Measurements from ENCODE around the gene AIMP2. TPM values are rescaled to one million over a fixed set of nuclear protein-coding genes. Genes with fewer than 3 reads are reported as not detected.
A peak's percentile ranks its signal among the peaks of the same experiment; 100 is the strongest.
"Not testable (repeated sequence)": the region's sequence is repeated elsewhere in the genome, so short reads cannot be mapped to it uniquely, and the experiment has no call there.

AIMP2 gene
- total and polyA plus RNA-seq, 2 experiments from 2014 or later, result 74.6 to 78.1 TPM

DNA sequence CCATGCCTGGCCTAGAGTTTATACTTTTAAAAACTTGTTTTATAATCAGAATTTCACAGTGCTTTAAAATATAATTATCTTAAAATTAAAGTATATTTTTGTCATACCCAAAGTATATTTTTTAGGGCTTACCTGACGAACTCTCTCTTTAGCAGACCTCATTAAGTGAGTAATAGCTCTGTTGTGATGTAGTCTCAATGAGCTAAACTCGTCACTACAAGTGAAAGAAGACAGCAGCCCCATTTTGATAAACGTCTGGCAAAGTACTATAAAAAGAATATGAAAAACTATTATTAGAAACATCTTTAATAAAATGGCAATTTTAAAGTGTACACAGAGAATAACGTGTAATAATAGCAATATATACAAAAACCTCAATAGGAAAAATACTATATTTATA is 40.7 kb downstream of the AIMP2 start:
- in situ Hi-C loops (cut with MboI), result no loop called here
- Histone ChIP-seq H3K4me1 (ENCODE audit: insufficient read depth) (no peaks in the 10 kb centered on the region), H3K27me3 (replicated peaks; ENCODE audit: insufficient read depth) (no peaks in the 10 kb centered on the region), H3K27ac (no peak overlapping the region), H3K9me3 (ENCODE audit: low read depth) (no peaks in the 10 kb centered on the region), H3K9me2 (ENCODE audit: insufficient read depth) (no peaks in the 10 kb centered on the region), H2AFZ (no peak overlapping the region), H3F3A (ENCODE audit: insufficient read depth) (no peaks in the 10 kb centered on the region), H4K20me1 (ENCODE audit: insufficient read depth) (no peaks in the 10 kb centered on the region), H3K36me3 (ENCODE audit: low read depth) (peaks cover 58% of the 10 kb centered on the region), H3K9ac (no peak overlapping the region), H3K4me3 (no peak overlapping the region), H3K4me2 (ENCODE audit: unreplicated experiment) (no peak overlapping the region), H3K79me2 (ENCODE audit: insufficient read depth) (peaks cover 61% of the 10 kb centered on the region)
- WGBS, 2 experiments (ENCODE audit: low coverage in 1 of 2, low lambda C conversion rate in 2 of 2, missing lambda C conversion rate in 2 of 2), result 77 to 78% methylated on average over 4 of the region's 4 CpGs
- DNase-seq, result no peak
- no peak for TF ChIP-seq EZH2phosphoT487 (IDR thresholded peaks at IDR 0.05; ENCODE audit: insufficient read depth, low read depth)
- no peak for TF ChIP-seq EZH2 (IDR thresholded peaks at IDR 0.05; ENCODE audit: insufficient read depth, poor library complexity, severe bottlenecking)

DNA sequence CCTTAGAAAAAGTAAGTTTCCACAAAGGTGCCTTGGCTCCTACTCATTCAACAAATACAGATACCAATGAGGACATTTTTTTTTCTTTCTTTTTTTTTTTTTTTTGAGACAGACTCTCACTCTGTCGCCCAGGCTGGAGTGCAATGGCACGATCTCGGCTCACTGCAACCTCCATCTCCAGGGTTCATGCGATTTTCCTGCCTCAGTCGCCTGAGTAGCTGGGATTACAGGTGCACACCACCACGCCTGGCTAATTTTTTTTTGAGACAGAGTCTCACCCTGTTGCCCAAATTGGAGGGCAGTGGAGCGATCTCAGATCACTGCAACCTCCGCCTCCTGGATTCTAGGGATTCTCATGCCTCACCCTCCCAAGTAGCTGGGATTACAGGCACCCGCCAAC is 42.1 kb downstream of the AIMP2 start:
- H3K27ac ChIP-seq; H3K9me3 ChIP-seq (ENCODE audit: low read depth); H2AFZ ChIP-seq; H3K9ac ChIP-seq; DNase-seq; in situ Hi-C loops (cut with MboI); H3K4me3 ChIP-seq; H3K4me2 ChIP-seq (ENCODE audit: unreplicated experiment); H4K20me1 ChIP-seq (ENCODE audit: insufficient read depth); H3F3A ChIP-seq (ENCODE audit: insufficient read depth); H3K27me3 ChIP-seq (replicated peaks; ENCODE audit: insufficient read depth); H3K9me2 ChIP-seq (ENCODE audit: insufficient read depth); H3K4me1 ChIP-seq (ENCODE audit: insufficient read depth): not testable (repeated sequence)
- WGBS, 2 experiments (ENCODE audit: low coverage in 1 of 2, low lambda C conversion rate in 2 of 2, missing lambda C conversion rate in 2 of 2), result 93 to 94% methylated on average over 9 of the region's 9 CpGs
- Histone ChIP-seq H3K79me2 (ENCODE audit: insufficient read depth) (peaks cover 74% of the 10 kb centered on the region), H3K36me3 (ENCODE audit: low read depth) (peaks cover 51% of the 10 kb centered on the region)

DNA sequence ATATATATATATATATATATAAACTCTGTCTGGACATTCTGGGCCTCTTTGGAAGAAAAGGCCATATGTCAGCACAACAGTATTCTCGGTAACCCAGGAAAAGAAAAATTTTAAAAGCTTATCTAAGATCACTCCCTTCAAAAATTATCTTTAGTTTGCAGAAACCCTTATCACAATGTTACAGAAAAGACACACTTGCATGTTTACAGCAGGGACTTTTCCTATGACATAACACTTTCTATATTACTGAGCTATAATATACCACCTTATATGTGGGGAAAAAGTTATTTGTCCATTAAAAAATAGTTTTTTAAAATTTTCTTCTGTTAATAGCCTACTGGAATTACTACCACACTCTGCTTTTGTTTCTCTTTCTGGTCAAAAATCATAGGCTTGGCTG is 47.5 kb downstream of the AIMP2 start:
- no peak overlapping the region for H2AFZ ChIP-seq
- TF ChIP-seq EZH2phosphoT487 (IDR thresholded peaks at IDR 0.05; ENCODE audit: insufficient read depth, low read depth) (no peak), EZH2 (IDR thresholded peaks at IDR 0.05; ENCODE audit: insufficient read depth, poor library complexity, severe bottlenecking) (no peak)
- peaks cover 13% of the 10 kb centered on the region for H3K4me1 ChIP-seq (ENCODE audit: insufficient read depth)
- DNase-seq, result no peak
- peaks cover 25% of the 10 kb centered on the region for H3K36me3 ChIP-seq (ENCODE audit: low read depth)
- in situ Hi-C loops (cut with MboI), result no loop called here
- H3K4me3 ChIP-seq, result no peak overlapping the region
- no peaks in the 10 kb centered on the region for H3K9me2 ChIP-seq (ENCODE audit: insufficient read depth)
- no peak overlapping the region for H3K27ac ChIP-seq
- peak overlapping the region; percentile 84 for H3K4me2 ChIP-seq (ENCODE audit: unreplicated experiment)
- no peaks in the 10 kb centered on the region for H4K20me1 ChIP-seq (ENCODE audit: insufficient read depth)
- peaks cover 73% of the 10 kb centered on the region for H3K79me2 ChIP-seq (ENCODE audit: insufficient read depth)
- peak overlapping the region; percentile 95; the same call in 1 of the 2 replicates for H3K9ac ChIP-seq
- WGBS, 2 experiments (ENCODE audit: low coverage in 1 of 2, low lambda C conversion rate in 2 of 2, missing lambda C conversion rate in 2 of 2), result 94 to 96% methylated on average over 1 of the region's 1 CpG
- no peaks in the 10 kb centered on the region for H3K27me3 ChIP-seq (replicated peaks; ENCODE audit: insufficient read depth)
- H3F3A ChIP-seq (ENCODE audit: insufficient read depth), result peaks cover 9% of the 10 kb centered on the region
- H3K9me3 ChIP-seq (ENCODE audit: low read depth), result no peaks in the 10 kb centered on the region

DNA sequence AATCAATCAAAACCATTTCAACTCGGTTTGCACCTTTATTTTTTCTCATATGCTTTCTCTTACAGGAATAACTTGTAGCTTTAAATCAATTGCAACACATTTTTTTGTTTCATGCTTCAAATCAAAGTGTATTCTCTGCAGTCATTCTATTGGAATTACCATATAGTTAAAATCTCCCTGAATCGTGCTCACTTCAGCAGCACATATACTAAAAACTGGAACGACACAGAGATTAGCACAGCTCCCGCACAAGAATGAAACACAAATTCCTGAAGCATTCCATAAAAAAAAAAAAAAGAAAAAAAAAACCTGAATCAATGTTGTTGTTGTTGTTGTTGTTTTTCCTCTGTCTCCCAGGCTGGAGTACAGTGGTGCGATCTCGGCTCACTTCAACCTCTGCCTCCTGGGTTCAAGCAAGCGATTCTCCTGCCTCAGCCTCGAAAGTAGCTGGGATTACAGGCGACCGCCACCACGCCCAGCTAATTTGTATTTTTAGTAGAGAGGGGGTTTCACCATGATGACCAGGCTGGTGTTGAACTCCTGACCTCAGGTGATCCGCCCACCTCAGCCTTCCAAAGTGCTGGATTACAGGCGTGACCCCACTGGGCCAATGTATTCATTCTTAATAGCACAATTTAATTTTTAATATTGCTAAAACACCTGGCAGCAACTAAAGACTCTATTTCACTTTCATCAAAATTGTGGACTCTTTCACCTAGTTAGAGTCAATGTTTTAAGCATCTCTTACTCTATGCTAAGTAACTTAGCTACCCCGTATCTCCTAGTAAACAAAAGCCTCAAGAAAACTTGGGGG is 48.5 kb downstream of the AIMP2 start:
- peaks cover 13% of the 10 kb centered on the region for H3K4me1 ChIP-seq (ENCODE audit: insufficient read depth)
- no peaks in the 10 kb centered on the region for H3K9me2 ChIP-seq (ENCODE audit: insufficient read depth)
- DNase-seq, result peak; percentile 30
- H3K4me2 ChIP-seq (ENCODE audit: unreplicated experiment), result peak overlapping the region; percentile 84
- peaks cover 9% of the 10 kb centered on the region for H3F3A ChIP-seq (ENCODE audit: insufficient read depth)
- H3K36me3 ChIP-seq (ENCODE audit: low read depth), result peaks cover 20% of the 10 kb centered on the region
- H4K20me1 ChIP-seq (ENCODE audit: insufficient read depth), result no peaks in the 10 kb centered on the region
- no peaks in the 10 kb centered on the region for H3K9me3 ChIP-seq (ENCODE audit: low read depth)
- in situ Hi-C loops (cut with MboI), result no loop called here
- peaks cover 64% of the 10 kb centered on the region for H3K79me2 ChIP-seq (ENCODE audit: insufficient read depth)
- H3K27ac ChIP-seq, result peak overlapping the region; percentile 84
- TF ChIP-seq EZH2phosphoT487 (IDR thresholded peaks at IDR 0.05; ENCODE audit: insufficient read depth, low read depth), result no peak
- no peak for TF ChIP-seq EZH2 (IDR thresholded peaks at IDR 0.05; ENCODE audit: insufficient read depth, poor library complexity, severe bottlenecking)
- no peak overlapping the region; the same call in 1 of the 2 replicates for H2AFZ ChIP-seq
- peak overlapping the region; percentile 95 for H3K9ac ChIP-seq
- peak overlapping the region; percentile 91 for H3K4me3 ChIP-seq
- no peaks in the 10 kb centered on the region for H3K27me3 ChIP-seq (replicated peaks; ENCODE audit: insufficient read depth)
- whole genome bisulfite sequencing, 2 experiments (ENCODE audit: low coverage in 1 of 2, low lambda C conversion rate in 2 of 2, missing lambda C conversion rate in 2 of 2), result 62 to 64% methylated on average over 14 of the region's 14 CpGs

DNA sequence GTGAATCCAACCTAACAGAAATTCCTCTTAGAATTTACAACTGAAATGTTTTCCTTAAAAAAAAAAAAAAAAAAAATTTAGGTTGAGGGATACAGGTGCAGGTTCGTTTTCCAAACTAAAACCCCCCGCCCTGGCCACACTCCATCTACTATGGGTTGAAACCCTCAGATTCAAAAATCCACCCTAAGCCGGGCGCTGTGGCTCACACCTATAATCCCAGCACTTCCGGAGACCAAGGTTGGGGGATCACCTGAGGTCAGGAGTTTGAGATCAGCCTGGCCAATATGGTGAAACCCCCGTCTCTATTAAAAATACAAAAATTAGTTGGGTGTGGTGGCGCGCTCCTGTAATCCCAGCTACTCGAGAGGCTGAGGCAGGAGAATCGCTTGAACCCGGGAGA is 50.9 kb downstream of the AIMP2 start:
- H3K4me2 ChIP-seq (ENCODE audit: unreplicated experiment); H3F3A ChIP-seq (ENCODE audit: insufficient read depth); H4K20me1 ChIP-seq (ENCODE audit: insufficient read depth); H3K4me3 ChIP-seq; H3K9me3 ChIP-seq (ENCODE audit: low read depth); H3K9ac ChIP-seq; DNase-seq; in situ Hi-C loops (cut with MboI); H3K9me2 ChIP-seq (ENCODE audit: insufficient read depth); H3K36me3 ChIP-seq (ENCODE audit: low read depth); H3K27ac ChIP-seq; H3K27me3 ChIP-seq (replicated peaks; ENCODE audit: insufficient read depth): not testable (repeated sequence)
- WGBS, 2 experiments (ENCODE audit: low coverage in 1 of 2, low lambda C conversion rate in 2 of 2, missing lambda C conversion rate in 2 of 2), result 77 to 84% methylated on average over 11 of the region's 11 CpGs
- Histone ChIP-seq H3K4me1 (ENCODE audit: insufficient read depth) (peaks cover 13% of the 10 kb centered on the region), H2AFZ (peak overlapping the region; percentile 94; the same call in 1 of the 2 replicates), H3K79me2 (ENCODE audit: insufficient read depth) (peaks cover 40% of the 10 kb centered on the region)
